Ascending aorta (tissue), 2 donors: Measurements from ENCODE around the gene NYAP1. TPM values are rescaled to one million over a fixed set of nuclear protein-coding genes. Genes with fewer than 3 reads are reported as not detected.
"Not testable (repeated sequence)": the region's sequence is repeated elsewhere in the genome, so short reads cannot be mapped to it uniquely, and the experiment has no call there.

Experiments used
- DNase-seq, 2 donors: peaks; one replicate each; pipeline ENCODE4 v3.0.0-alpha.2; 2019; ENCODE audit warnings: low spot score in 2 of 2
- H3K27ac ChIP-seq, 2 donors: fragments of 200-600 bp; sonication (generic); one replicate each; pipeline ENCODE4 v1.5.1; 2016 to 2017; ENCODE audit warnings: mild to moderate bottlenecking in 1 of 2
- H3K27me3 ChIP-seq: fragments of 200-600 bp; sonication (generic); one replicate; pipeline ENCODE4 v1.5.1; 2017
- H3K36me3 ChIP-seq, 2 donors: fragments of 200-600 bp; sonication (generic); one replicate each; pipeline ENCODE4 v1.5.1; 2016
- H3K4me1 ChIP-seq, 2 donors: fragments of 200-600 bp; sonication (generic); one replicate each; pipeline ENCODE4 v1.5.1; 2016 to 2017; ENCODE audit warnings: mild to moderate bottlenecking in 1 of 2
- H3K4me3 ChIP-seq, 2 donors: fragments of 200-600 bp; sonication (generic); one replicate each; pipeline ENCODE4 v1.5.1; 2016 to 2017; ENCODE audit warnings: mild to moderate bottlenecking in 1 of 2
- H3K9me3 ChIP-seq, 2 donors: fragments of 200-600 bp; sonication (generic); one replicate each; pipeline ENCODE4 v1.5.1; 2016
- CTCF ChIP-seq, 3 experiments: fragments of 200-600 bp in 2 of 3; fragments of 450-650 bp in 1 of 3; sonication (generic) in 2 of 3; IDR thresholded peaks; one replicate each; pipeline ENCODE4 v1.5.1; 2016 to 2019; ENCODE audit warnings: antibody characterized with exemption in 3 of 3, mild to moderate bottlenecking in 1 of 3, moderate library complexity in 1 of 3
- intact Hi-C: fragments of 100-400 bp; cut with DNase I; formaldehyde crosslinking; loops from one replicate; pipeline ENCODE4 v1.15.1; 2023
- total RNA-seq: library from RNA; depleted of rRNA; stranded (reverse); fragments of >200 nt; gene quantifications from one replicate; pipeline ENCODE4 v1.1.0, GENCODE V29; 2016

The NYAP1 gene
- total RNA-seq, 1 donor from 2014 or later = 0.96 TPM

DNA sequence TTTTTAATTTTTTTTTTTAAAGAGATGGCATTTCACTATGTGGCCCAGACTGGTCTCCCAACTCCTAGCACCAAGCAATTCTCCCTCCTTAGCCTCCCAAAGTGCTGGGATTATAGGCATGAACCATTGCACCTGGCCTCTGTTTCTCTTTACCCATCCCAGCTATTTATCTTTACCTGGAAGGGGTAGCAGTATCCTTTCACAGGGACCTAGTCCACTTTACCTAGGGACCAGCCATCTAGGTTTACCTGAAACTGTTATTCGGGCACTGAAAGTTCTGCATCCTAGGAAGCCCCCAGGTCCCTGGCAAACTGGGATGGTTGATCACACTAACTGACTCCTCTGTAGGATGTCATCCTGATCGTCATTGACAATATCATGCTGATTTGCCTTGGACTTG, 33.6 kb downstream of the NYAP1 start:
- no peaks in the 10 kb centered on the region for H3K4me1 ChIP-seq
- H3K4me3 ChIP-seq = no peak overlapping the region
- intact Hi-C loops = no loop called here
- no peaks in the 10 kb centered on the region for H3K9me3 ChIP-seq
- H3K27ac ChIP-seq = no peak overlapping the region
- TF ChIP-seq CTCF (IDR thresholded peaks at IDR 0.05) = no peak
- no peak for DNase-seq
- no peaks in the 10 kb centered on the region for H3K36me3 ChIP-seq
- no peaks in the 10 kb centered on the region for H3K27me3 ChIP-seq

GRCh38 chr7:100519580-100519979, 35.9 kb downstream of the NYAP1 start:
- Histone ChIP-seq H3K4me1 (no peaks in the 10 kb centered on the region), H3K27ac (no peak overlapping the region), H3K36me3 (no peaks in the 10 kb centered on the region), H3K4me3 (no peak overlapping the region), H3K9me3 (no peaks in the 10 kb centered on the region), H3K27me3 (no peaks in the 10 kb centered on the region)
- no peak for TF ChIP-seq CTCF (IDR thresholded peaks at IDR 0.05)
- DNase-seq = no peak
- intact Hi-C loops = no loop called here

GRCh38 chr7:100520138-100520537, 36.4 kb downstream of the NYAP1 start:
- no peak for DNase-seq
- Histone ChIP-seq H3K27ac (no peak overlapping the region), H3K36me3 (no peaks in the 10 kb centered on the region), H3K4me3 (no peak overlapping the region), H3K4me1 (no peaks in the 10 kb centered on the region), H3K9me3 (no peaks in the 10 kb centered on the region), H3K27me3 (no peaks in the 10 kb centered on the region)
- no peak for TF ChIP-seq CTCF (IDR thresholded peaks at IDR 0.05)
- intact Hi-C loops = no loop called here

DNA sequence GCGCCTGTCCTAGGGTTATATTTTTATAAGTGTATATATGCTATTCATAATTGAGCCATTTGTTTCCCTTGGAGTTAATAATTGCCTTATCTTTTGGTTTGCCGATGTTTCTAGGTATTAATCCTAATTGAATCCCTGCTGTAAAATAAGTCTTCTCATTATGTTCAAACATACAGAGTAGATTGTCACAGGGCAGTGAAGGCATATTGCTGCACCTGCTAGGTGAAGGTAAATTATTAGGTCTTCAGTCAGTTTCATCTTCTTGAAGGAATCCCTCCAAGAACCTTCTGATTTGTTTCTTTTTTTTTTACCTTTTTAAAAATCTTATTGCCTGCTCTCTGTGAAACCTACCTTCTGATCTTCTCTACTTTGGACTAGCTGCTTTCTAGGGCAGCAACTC, 37.3 kb downstream of the NYAP1 start:
- Histone ChIP-seq H3K4me1 (no peaks in the 10 kb centered on the region), H3K36me3 (no peaks in the 10 kb centered on the region), H3K4me3 (no peak overlapping the region), H3K27ac (no peak overlapping the region), H3K27me3 (no peaks in the 10 kb centered on the region), H3K9me3 (no peaks in the 10 kb centered on the region)
- intact Hi-C loops = no loop called here
- no peak for DNase-seq
- no peak for TF ChIP-seq CTCF (IDR thresholded peaks at IDR 0.05)

DNA sequence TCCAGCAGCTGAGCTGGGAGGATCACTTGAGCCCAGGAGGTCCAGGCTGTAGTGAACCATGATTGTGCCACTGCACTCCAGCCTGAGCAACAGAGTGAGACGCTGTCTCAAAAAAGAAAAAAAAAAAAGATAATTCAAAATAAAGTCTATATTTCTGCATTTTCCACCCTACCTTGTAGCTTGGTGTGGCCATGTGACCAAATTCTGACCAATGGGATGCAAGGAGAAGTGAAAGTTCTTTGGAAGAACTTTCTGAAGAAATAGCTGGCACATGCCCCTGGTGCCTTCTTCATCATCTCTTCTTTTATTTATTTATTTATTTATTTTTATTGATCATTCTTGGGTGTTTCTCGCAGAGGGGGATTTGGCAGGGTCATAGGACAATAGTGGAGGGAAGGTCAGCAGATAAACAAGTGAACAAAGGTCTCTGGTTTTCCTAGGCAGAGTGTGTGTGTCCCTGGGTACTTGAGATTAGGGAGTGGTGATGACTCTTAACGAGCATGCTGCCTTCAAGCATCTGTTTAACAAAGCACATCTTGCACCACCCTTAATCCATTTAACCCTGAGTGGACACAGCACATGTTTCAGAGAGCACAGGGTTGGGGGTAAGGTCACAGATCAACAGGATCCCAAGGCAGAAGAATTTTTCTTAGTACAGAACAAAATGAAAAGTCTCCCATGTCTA, 38.3 kb downstream of the NYAP1 start:
- H3K4me1 ChIP-seq, H3K27me3 ChIP-seq, H3K27ac ChIP-seq, H3K36me3 ChIP-seq, H3K9me3 ChIP-seq, DNase-seq, H3K4me3 ChIP-seq, intact Hi-C loops: not testable (repeated sequence)

- H3K4me3 ChIP-seq, H3K9me3 ChIP-seq, DNase-seq, H3K27me3 ChIP-seq, intact Hi-C loops, H3K36me3 ChIP-seq, H3K4me1 ChIP-seq, H3K27ac ChIP-seq: not testable (repeated sequence)
Observed at GRCh38 chr7:100523192-100523591, 39.5 kb downstream of the NYAP1 start.

- H3K27me3 ChIP-seq, H3K9me3 ChIP-seq, DNase-seq, H3K27ac ChIP-seq, H3K4me3 ChIP-seq, H3K36me3 ChIP-seq, H3K4me1 ChIP-seq, intact Hi-C loops: not testable (repeated sequence)
Observed at GRCh38 chr7:100528108-100528866, 44.6 kb downstream of the NYAP1 start.
